GM12875 (cell line): ENCODE data around the gene HBM.
A peak's percentile ranks its signal among the peaks of the same experiment; 100 is the strongest.

Source experiments
- H3K4me3 ChIP-seq: one replicate; pipeline ENCODE4 v1.5.1; 2011; ENCODE audit warnings: low read depth, low read length, control low read depth
- TF ChIP-seq, protein P1 (sequence below): IDR thresholded peaks from 2 replicates; pipeline ENCODE4 v1.5.1; 2011; ENCODE audit warnings: low read depth, mild to moderate bottlenecking, control low read depth, inconsistent platforms, low read length, moderate library complexity, borderline replicate concordance; ENCODE audit not compliant: insufficient read depth

HBM gene

DNA sequence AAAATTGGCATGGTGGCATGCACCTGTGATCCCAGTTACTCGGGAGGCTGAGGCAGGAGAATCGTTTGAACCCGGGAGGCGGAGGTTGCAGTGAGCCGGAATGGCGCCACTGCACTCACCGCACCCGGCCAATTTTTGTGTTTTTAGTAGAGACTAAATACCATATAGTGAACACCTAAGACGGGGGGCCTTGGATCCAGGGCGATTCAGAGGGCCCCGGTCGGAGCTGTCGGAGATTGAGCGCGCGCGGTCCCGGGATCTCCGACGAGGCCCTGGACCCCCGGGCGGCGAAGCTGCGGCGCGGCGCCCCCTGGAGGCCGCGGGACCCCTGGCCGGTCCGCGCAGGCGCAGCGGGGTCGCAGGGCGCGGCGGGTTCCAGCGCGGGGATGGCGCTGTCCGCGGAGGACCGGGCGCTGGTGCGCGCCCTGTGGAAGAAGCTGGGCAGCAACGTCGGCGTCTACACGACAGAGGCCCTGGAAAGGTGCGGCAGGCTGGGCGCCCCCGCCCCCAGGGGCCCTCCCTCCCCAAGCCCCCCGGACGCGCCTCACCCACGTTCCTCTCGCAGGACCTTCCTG lies 14.4 kb downstream of the HBM start, which contains the start of gene HBQ1:
Gene HBQ1 (plus strand): TSS at position 359 of the 575 bp plus-strand sequence. CDS start 28 bp downstream, at position 387.
- peak within 1 kb of the TSS; percentile 1 for H3K4me3 ChIP-seq

DNA sequence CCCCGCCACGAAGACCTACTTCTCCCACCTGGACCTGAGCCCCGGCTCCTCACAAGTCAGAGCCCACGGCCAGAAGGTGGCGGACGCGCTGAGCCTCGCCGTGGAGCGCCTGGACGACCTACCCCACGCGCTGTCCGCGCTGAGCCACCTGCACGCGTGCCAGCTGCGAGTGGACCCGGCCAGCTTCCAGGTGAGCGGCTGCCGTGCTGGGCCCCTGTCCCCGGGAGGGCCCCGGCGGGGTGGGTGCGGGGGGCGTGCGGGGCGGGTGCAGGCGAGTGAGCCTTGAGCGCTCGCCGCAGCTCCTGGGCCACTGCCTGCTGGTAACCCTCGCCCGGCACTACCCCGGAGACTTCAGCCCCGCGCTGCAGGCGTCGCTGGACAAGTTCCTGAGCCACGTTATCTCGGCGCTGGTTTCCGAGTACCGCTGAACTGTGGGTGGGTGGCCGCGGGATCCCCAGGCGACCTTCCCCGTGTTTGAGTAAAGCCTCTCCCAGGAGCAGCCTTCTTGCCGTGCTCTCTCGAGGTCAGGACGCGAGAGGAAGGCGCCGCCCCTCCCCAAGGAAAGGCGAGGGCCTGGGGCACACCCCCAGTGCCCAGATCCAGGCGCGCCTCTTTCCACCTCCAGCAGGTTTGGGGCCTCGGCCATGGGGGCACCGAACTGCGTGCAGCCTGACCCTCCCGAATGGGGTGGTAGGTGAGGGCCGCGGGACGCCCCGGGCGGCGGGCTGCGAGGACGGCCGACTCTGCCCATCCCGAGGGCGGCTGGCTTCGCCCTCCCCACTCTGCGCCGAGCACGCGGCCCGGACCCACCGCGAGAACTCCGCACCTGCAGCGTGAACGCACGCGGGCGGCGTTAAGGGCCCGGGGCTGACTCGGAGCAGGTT lies 15.1 kb downstream of the HBM start:
- H3K4me3 ChIP-seq = peak overlapping the region; percentile 1
- TF ChIP-seq, protein P1, sequence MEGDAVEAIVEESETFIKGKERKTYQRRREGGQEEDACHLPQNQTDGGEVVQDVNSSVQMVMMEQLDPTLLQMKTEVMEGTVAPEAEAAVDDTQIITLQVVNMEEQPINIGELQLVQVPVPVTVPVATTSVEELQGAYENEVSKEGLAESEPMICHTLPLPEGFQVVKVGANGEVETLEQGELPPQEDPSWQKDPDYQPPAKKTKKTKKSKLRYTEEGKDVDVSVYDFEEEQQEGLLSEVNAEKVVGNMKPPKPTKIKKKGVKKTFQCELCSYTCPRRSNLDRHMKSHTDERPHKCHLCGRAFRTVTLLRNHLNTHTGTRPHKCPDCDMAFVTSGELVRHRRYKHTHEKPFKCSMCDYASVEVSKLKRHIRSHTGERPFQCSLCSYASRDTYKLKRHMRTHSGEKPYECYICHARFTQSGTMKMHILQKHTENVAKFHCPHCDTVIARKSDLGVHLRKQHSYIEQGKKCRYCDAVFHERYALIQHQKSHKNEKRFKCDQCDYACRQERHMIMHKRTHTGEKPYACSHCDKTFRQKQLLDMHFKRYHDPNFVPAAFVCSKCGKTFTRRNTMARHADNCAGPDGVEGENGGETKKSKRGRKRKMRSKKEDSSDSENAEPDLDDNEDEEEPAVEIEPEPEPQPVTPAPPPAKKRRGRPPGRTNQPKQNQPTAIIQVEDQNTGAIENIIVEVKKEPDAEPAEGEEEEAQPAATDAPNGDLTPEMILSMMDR = no peak

More for the DNA sequence above, 14.4 kb downstream of the HBM start, which contains the start of gene HBQ1:
- TF ChIP-seq, protein P1 = peak; percentile 4; the same call in 1 of the 2 replicates

- TF ChIP-seq, protein P1 = peak; percentile 96
- H3K4me3 ChIP-seq = no peak overlapping the region
These were observed 15.8 kb downstream of the HBM start for GRCh38 chr16:181565-182021.

GRCh38 chr16:183005-183404 lies 17.2 kb downstream of the HBM start:
- H3K4me3 ChIP-seq = no peak overlapping the region
- TF ChIP-seq, protein P1 = no peak

DNA sequence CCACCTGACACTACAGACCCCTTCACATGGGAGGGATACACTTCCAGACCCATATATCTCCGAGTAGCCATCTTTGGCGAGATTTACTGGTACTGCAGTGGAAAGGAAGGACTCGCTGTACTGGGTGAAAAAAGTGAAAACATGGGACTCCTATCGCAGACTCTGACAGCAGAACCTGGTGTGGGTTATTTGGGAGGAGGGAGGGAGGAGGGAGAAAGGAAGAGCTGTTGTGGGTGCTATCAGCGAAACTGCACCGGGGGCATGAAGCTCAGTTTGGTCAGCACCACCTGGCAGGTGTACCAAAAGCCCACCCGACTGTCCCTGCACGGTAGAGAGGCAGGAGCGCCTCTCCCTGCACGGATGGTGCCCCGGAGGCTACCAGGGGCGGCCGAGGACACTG lies 19.4 kb downstream of the HBM start:
- TF ChIP-seq, protein P1 = no peak
- H3K4me3 ChIP-seq = no peak overlapping the region

DNA sequence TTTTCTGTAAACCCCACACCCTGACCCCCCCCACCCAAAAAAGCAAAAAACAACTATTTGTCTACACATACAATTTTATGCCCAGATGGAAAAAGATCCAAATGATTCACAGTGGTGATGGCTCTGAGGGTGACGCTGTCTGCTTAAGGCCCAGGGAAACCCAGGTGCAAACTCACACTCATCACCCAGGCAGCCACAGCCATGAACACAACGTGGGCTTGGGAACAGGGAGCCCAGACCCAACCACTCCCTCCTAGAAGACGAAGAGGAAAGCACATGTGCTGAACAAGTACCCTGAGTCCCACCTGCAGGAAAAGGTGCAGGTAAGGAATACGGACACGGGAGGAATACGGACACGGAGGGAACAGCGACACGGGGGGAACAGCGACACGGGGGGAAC lies 19.9 kb downstream of the HBM start:
- TF ChIP-seq, protein P1 = no peak

More for the DNA sequence above, 19.9 kb downstream of the HBM start:
- no peak overlapping the region for H3K4me3 ChIP-seq
